HFFc6 (cell line): ENCODE measurements around the gene TMEM11. TPM values are rescaled to one million over a fixed set of nuclear protein-coding genes. Genes with fewer than 3 reads are reported as not detected.

Experiments
- DNase-seq: peaks from one replicate; pipeline ENCODE4 v3.0.0-alpha.2; 2018
- H3K27ac Mint-ChIP-seq: 2 replicates; pipeline ENCODE4 v1.8.0; 2020; ENCODE audit warnings: mild to moderate bottlenecking, mixed read lengths
- H3K27me3 Mint-ChIP-seq: 2 replicates; pipeline ENCODE4 v1.8.0; 2021; ENCODE audit warnings: mild to moderate bottlenecking, moderate library complexity, mixed read lengths; ENCODE audit not compliant: insufficient read depth
- H3K36me3 Mint-ChIP-seq: 2 replicates; pipeline ENCODE4 v1.8.0; 2021; ENCODE audit warnings: low read depth, mixed read lengths
- H3K4me1 Mint-ChIP-seq: 2 replicates; pipeline ENCODE4 v1.8.0; 2020; ENCODE audit warnings: low read depth, mixed read lengths
- H3K4me3 Mint-ChIP-seq: 2 replicates; pipeline ENCODE4 v1.8.0; 2020; ENCODE audit warnings: mild to moderate bottlenecking, moderate library complexity, mixed read lengths
- H3K9me3 Mint-ChIP-seq: 2 replicates; pipeline ENCODE4 v1.8.0; 2020; ENCODE audit warnings: mild to moderate bottlenecking, mixed read lengths
- CTCF ChIP-seq: fragments of 200-600 bp; sonication (generic); IDR thresholded peaks from 2 replicates; pipeline ENCODE4 v1.5.0; 2021; ENCODE audit warnings: antibody characterized with exemption, mild to moderate bottlenecking
- total RNA-seq, 6 experiments: library from RNA; stranded (reverse); fragmentation: NEBNext Ultra II Directional; extraction: Animal tissue kit (Norgen Biotek cat#: 25700); gene quantifications; 2 replicates in 1 of 6; 3 replicates in 5 of 6; pipeline ENCODE4 v1.2.3, GENCODE V29; 2021

The TMEM11 gene
- total RNA-seq, 6 experiments from 2014 or later: 32.5 to 37.6 (median 33.9) TPM

GRCh38 chr17:21186399-21187187, 27.4 kb downstream of the TMEM11 start:
- TF ChIP-seq CTCF: no peak
- no peak overlapping the region for H3K4me3 Mint-ChIP-seq
- no peaks in the 10 kb centered on the region for H3K9me3 Mint-ChIP-seq

GRCh38 chr17:21185061-21185460, 28.9 kb downstream of the TMEM11 start:
- Mint-ChIP-seq H3K36me3 (peaks cover under 1% of the 10 kb centered on the region), H3K27me3 (no peaks in the 10 kb centered on the region; the same call in 1 of the 2 replicates), H3K4me3 (no peak overlapping the region), H3K4me1 (no peaks in the 10 kb centered on the region), H3K9me3 (no peaks in the 10 kb centered on the region), H3K27ac (no peak overlapping the region)
- DNase-seq: no peak
- no peak for TF ChIP-seq CTCF

More at GRCh38 chr17:21186399-21187187, 27.4 kb downstream of the TMEM11 start:
- DNase-seq: no peak
- Mint-ChIP-seq H3K27me3 (no peaks in the 10 kb centered on the region; the same call in 1 of the 2 replicates), H3K36me3 (peaks cover 12% of the 10 kb centered on the region), H3K27ac (no peak overlapping the region), H3K4me1 (no peaks in the 10 kb centered on the region)

GRCh38 chr17:21184570-21184969, 29.4 kb downstream of the TMEM11 start:
- Mint-ChIP-seq H3K4me3 (no peak overlapping the region), H3K36me3 (no peaks in the 10 kb centered on the region; the same call in 1 of the 2 replicates), H3K27ac (no peak overlapping the region), H3K27me3 (no peaks in the 10 kb centered on the region; the same call in 1 of the 2 replicates), H3K4me1 (no peaks in the 10 kb centered on the region), H3K9me3 (no peaks in the 10 kb centered on the region)
- no peak for DNase-seq
- no peak for TF ChIP-seq CTCF

GRCh38 chr17:21183468-21183867, 30.5 kb downstream of the TMEM11 start:
- Mint-ChIP-seq H3K4me3 (no peak overlapping the region), H3K36me3 (no peaks in the 10 kb centered on the region; the same call in 1 of the 2 replicates), H3K4me1 (no peaks in the 10 kb centered on the region), H3K9me3 (no peaks in the 10 kb centered on the region), H3K27ac (no peak overlapping the region), H3K27me3 (no peaks in the 10 kb centered on the region; the same call in 1 of the 2 replicates)
- TF ChIP-seq CTCF: no peak
- no peak for DNase-seq

GRCh38 chr17:21177854-21178600, 35.9 kb downstream of the TMEM11 start:
- TF ChIP-seq CTCF: no peak
- no peak overlapping the region for H3K4me3 Mint-ChIP-seq
- H3K36me3 Mint-ChIP-seq: peaks cover 5% of the 10 kb centered on the region; the same call in 1 of the 2 replicates
- peaks cover 14% of the 10 kb centered on the region for H3K4me1 Mint-ChIP-seq
- no peaks in the 10 kb centered on the region for H3K9me3 Mint-ChIP-seq
- H3K27me3 Mint-ChIP-seq: no peaks in the 10 kb centered on the region; the same call in 1 of the 2 replicates
- no peak overlapping the region for H3K27ac Mint-ChIP-seq
- DNase-seq: no peak
